SK-N-DZ (cell line): ENCODE results near the gene C3orf52.

Experiments
- DNase-seq: peaks from one replicate; pipeline ENCODE4 v3.0.0-alpha.2; 2015; ENCODE audit warnings: low spot score

C3orf52 gene

GRCh38 chr3:112117841-112118571 is 31.8 kb downstream of the C3orf52 start:
- DNase-seq, result no peak

- DNase-seq, result no peak
These were observed 34.0 kb downstream of the C3orf52 start for GRCh38 chr3:112119962-112120836.

GRCh38 chr3:112121577-112122547 is 35.7 kb downstream of the C3orf52 start:
- DNase-seq, result no peak

- DNase-seq, result no peak
These were observed 36.7 kb downstream of the C3orf52 start for GRCh38 chr3:112122870-112123269.

GRCh38 chr3:112123548-112123947 is 37.4 kb downstream of the C3orf52 start:
- DNase-seq, result no peak

GRCh38 chr3:112124907-112125607 is 38.9 kb downstream of the C3orf52 start:
- DNase-seq, result no peak

- peak; percentile 46 for DNase-seq
These were observed 40.3 kb downstream of the C3orf52 start for GRCh38 chr3:112126511-112126911.

- DNase-seq, result peak; percentile 64
These were observed 41.6 kb downstream of the C3orf52 start for GRCh38 chr3:112127522-112128494.

GRCh38 chr3:112128843-112129727 is 42.9 kb downstream of the C3orf52 start:
- DNase-seq, result no peak

- DNase-seq, result no peak
These were observed 43.9 kb downstream of the C3orf52 start for GRCh38 chr3:112129925-112130637.

GRCh38 chr3:112130638-112130993 is 44.4 kb downstream of the C3orf52 start:
- DNase-seq, result no peak

GRCh38 chr3:112131111-112131510 is 44.9 kb downstream of the C3orf52 start:
- no peak for DNase-seq

- no peak for DNase-seq
These were observed 45.9 kb downstream of the C3orf52 start for GRCh38 chr3:112132088-112132487.

- DNase-seq, result no peak
These were observed 46.4 kb downstream of the C3orf52 start for GRCh38 chr3:112132554-112132953.

GRCh38 chr3:112132975-112133448 is 46.8 kb downstream of the C3orf52 start, which contains the start of gene GCSAM:
TSS of gene GCSAM (minus strand) at chr3:112133248. CDS start at chr3:112133120, 128 bp downstream.
- DNase-seq, result no peak

- no peak for DNase-seq
These were observed 47.6 kb downstream of the C3orf52 start for GRCh38 chr3:112133626-112134334.
